K562 (cell line): ENCODE data around the gene SCRG1. TPM values are rescaled to one million over a fixed set of nuclear protein-coding genes. Genes with fewer than 3 reads are reported as not detected.
A peak's percentile ranks its signal among the peaks of the same experiment; 100 is the strongest.

Source experiments
- CREM ChIP-seq: IDR thresholded peaks from 2 replicates; pipeline ENCODE4 v1.6.1; 2014; ENCODE audit warnings: antibody characterized with exemption, low read depth
- ETS1 ChIP-seq: conservative IDR thresholded peaks from 2 replicates; pipeline ENCODE4 v1.6.1; 2011; ENCODE audit warnings: low read depth, mild to moderate bottlenecking, low read length; ENCODE audit not compliant: control insufficient read depth
- FOSL1 ChIP-seq: fragments of 200-800 bp; sonication (Bioruptor generic); conservative IDR thresholded peaks from 2 replicates; pipeline ENCODE4 v1.6.1; 2016; ENCODE audit warnings: missing genetic modification characterization, missing compliant biosample characterization
- KDM5B ChIP-seq: fragments of 200-600 bp; sonication (generic); IDR thresholded peaks from 2 replicates; pipeline ENCODE4 v1.6.1; 2012; ENCODE audit warnings: low read depth, mild to moderate bottlenecking, moderate library complexity, low read length, control low read depth, inconsistent platforms; ENCODE audit not compliant: insufficient replicate concordance
- MGA ChIP-seq: fragments of 450-650 bp; IDR thresholded peaks from 2 replicates; pipeline ENCODE4 v1.6.1; 2016; ENCODE audit warnings: mild to moderate bottlenecking, moderate library complexity
- MXI1 ChIP-seq: IDR thresholded peaks from 2 replicates; pipeline ENCODE4 v1.6.1; 2011; ENCODE audit warnings: low read depth, mild to moderate bottlenecking, improper control_type of control experiment, low read length
- RAD51 ChIP-seq: fragments of 450-650 bp; IDR thresholded peaks from 2 replicates; pipeline ENCODE4 v1.7.1; 2016; ENCODE audit warnings: low read depth, mild to moderate bottlenecking, borderline replicate concordance
- SMAD1 ChIP-seq: fragments of 150-350 bp; IDR thresholded peaks from 2 replicates; pipeline ENCODE4 v1.6.1; 2014; ENCODE audit warnings: low read length, low read depth; ENCODE audit not compliant: partially characterized antibody
- polyA plus RNA-seq, 8 experiments: library from polyadenylated mRNA; depleted of rRNA in 4 of 8; stranded (reverse) in 5 of 8; unstranded in 3 of 8; fragments of >200 nt; fragmentation: Nextera tagmentation in 2 of 8; fragmentation: Illumina TruSeq in 1 of 8; extraction: Ambion mirVana in 2 of 8; extraction: Trizol in 1 of 8; gene quantifications; 2 replicates each; pipeline versions ENCODE4 v1.2.1 to v1.2.3, GENCODE V29; 2011 to 2014; ENCODE audit warnings: inconsistent platforms in 1 of 8, missing spikeins in 1 of 8
- total RNA-seq, 7 experiments: library from RNA; depleted of rRNA in 6 of 7; stranded (reverse); fragments of >200 nt in 6 of 7; fragmentation: Illumina TruSeq in 2 of 7; extraction: Trizol in 2 of 7; gene quantifications; 2 replicates each; pipeline versions ENCODE4 v1.2.1 to v1.2.3, GENCODE V29; 2011 to 2021; ENCODE audit warnings: low replicate concordance in 1 of 7
- TF ChIP-seq, protein P1 (sequence below): IDR thresholded peaks from 2 replicates; pipeline ENCODE4 v1.6.1; 2012; ENCODE audit warnings: low read depth, low read length, improper control_type of control experiment, borderline replicate concordance

The SCRG1 gene
- total and polyA plus RNA-seq, 9 of the 15 experiments (the other 6 are each of a cell fraction or from before 2014, with no cell fraction given), result 0.01 TPM; not detected in 7

GRCh38 chr4:173370477-173371291 is 28.2 kb downstream of the SCRG1 start, which contains the start of gene SAP30 (continued):
- TF ChIP-seq MGA (peak; percentile 29; the same call in 1 of the 2 replicates), CREM (peak; percentile 78), SMAD1 (no peak), MXI1 (peak; percentile 81), FOSL1 (no peak), ETS1 (peak; percentile 89), KDM5B (peak; percentile 98), RAD51 (peak; percentile 60; the same call in 1 of the 2 replicates)
- TF ChIP-seq, protein P1, sequence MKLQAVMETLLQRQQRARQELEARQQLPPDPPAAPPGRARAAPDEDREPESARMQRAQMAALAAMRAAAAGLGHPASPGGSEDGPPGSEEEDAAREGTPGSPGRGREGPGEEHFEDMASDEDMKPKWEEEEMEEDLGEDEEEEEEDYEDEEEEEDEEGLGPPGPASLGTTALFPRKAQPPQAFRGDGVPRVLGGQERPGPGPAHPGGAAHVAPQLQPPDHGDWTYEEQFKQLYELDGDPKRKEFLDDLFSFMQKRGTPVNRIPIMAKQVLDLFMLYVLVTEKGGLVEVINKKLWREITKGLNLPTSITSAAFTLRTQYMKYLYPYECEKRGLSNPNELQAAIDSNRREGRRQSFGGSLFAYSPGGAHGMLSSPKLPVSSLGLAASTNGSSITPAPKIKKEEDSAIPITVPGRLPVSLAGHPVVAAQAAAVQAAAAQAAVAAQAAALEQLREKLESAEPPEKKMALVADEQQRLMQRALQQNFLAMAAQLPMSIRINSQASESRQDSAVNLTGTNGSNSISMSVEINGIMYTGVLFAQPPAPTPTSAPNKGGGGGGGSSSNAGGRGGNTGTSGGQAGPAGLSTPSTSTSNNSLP, result no peak
